ENCODE results near the gene SBNO1.
"Not testable (repeated sequence)": the region's sequence is repeated elsewhere in the genome, so short reads cannot be mapped to it uniquely, and the experiment has no call there.

Gene SBNO1

DNA sequence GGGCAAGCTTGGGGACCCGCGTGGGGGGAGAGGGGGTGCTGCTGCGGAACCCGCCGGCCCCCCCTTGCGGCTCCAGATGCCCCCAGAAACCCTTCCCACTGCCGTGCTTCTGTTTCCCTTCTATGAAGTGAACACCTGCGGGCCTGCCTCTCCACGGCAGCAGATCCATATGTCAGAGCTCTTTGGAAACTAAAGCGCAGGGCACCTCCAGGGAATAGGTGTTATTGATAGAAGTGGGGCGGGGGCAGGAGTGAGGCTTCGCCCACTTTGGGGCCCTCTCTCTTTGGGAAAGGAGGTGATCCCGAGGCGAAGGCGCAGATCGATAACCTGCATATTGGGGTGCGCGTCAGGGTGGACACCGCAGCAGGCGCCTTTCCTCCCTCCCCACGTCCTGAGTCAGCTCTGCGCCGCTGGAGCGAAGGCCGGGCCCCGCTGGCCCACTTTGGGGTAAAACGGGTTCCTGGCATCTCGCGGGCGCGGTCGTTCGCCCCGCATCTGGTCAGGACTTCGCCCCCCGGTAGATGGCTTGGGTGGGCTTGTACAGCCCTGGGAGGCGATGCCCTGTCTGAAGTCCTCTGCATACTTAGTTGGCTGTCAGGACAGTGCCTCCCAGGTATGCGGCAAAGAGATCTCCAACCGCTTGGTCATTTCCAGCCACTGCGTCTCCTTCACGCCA lies 19.8 kb upstream of the SBNO1 start:
- Histone ChIP-seq H3K27me3 (ENCODE audit: insufficient read depth, low read length) (no peaks in the 10 kb centered on the region), H3K36me3 (ENCODE audit: insufficient read depth, low read length) (no peaks in the 10 kb centered on the region), H2AFZ (ENCODE audit: low read depth, low read length) (peak overlapping the region; percentile 20), H3K4me1 (ENCODE audit: insufficient read depth, low read length) (peaks cover 15% of the 10 kb centered on the region), H3K4me3 (ENCODE audit: low read length) (peak overlapping the region; percentile 68), H3K9me3 (ENCODE audit: low read length) (no peaks in the 10 kb centered on the region)

GRCh38 chr12:123382684-123383083 lies 18.0 kb upstream of the SBNO1 start:
- H3K4me1 ChIP-seq (ENCODE audit: insufficient read depth, low read length), result peaks cover 7% of the 10 kb centered on the region
- H3K27me3 ChIP-seq (ENCODE audit: insufficient read depth, low read length), result no peaks in the 10 kb centered on the region
- H3K4me3 ChIP-seq (ENCODE audit: low read length), result no peak overlapping the region
- H2AFZ ChIP-seq (ENCODE audit: low read depth, low read length), result no peak overlapping the region
- H3K9me3 ChIP-seq (ENCODE audit: low read length), result no peaks in the 10 kb centered on the region
- H3K36me3 ChIP-seq (ENCODE audit: insufficient read depth, low read length), result no peaks in the 10 kb centered on the region

GRCh38 chr12:123379391-123379790 lies 14.7 kb upstream of the SBNO1 start:
- H3K4me1 ChIP-seq (ENCODE audit: insufficient read depth, low read length), result peaks cover under 1% of the 10 kb centered on the region
- no peak overlapping the region for H2AFZ ChIP-seq (ENCODE audit: low read depth, low read length)
- H3K27me3 ChIP-seq (ENCODE audit: insufficient read depth, low read length), result no peaks in the 10 kb centered on the region
- H3K36me3 ChIP-seq (ENCODE audit: insufficient read depth, low read length), result no peaks in the 10 kb centered on the region
- H3K4me3 ChIP-seq (ENCODE audit: low read length), result no peak overlapping the region
- H3K9me3 ChIP-seq (ENCODE audit: low read length), result no peaks in the 10 kb centered on the region

- H2AFZ ChIP-seq (ENCODE audit: low read depth, low read length); H3K27me3 ChIP-seq (ENCODE audit: insufficient read depth, low read length); H3K4me1 ChIP-seq (ENCODE audit: insufficient read depth, low read length); H3K4me3 ChIP-seq (ENCODE audit: low read length); H3K9me3 ChIP-seq (ENCODE audit: low read length); H3K36me3 ChIP-seq (ENCODE audit: insufficient read depth, low read length): not testable (repeated sequence)
Measured at GRCh38 chr12:123372415-123372814, 7.8 kb upstream of the SBNO1 start.

DNA sequence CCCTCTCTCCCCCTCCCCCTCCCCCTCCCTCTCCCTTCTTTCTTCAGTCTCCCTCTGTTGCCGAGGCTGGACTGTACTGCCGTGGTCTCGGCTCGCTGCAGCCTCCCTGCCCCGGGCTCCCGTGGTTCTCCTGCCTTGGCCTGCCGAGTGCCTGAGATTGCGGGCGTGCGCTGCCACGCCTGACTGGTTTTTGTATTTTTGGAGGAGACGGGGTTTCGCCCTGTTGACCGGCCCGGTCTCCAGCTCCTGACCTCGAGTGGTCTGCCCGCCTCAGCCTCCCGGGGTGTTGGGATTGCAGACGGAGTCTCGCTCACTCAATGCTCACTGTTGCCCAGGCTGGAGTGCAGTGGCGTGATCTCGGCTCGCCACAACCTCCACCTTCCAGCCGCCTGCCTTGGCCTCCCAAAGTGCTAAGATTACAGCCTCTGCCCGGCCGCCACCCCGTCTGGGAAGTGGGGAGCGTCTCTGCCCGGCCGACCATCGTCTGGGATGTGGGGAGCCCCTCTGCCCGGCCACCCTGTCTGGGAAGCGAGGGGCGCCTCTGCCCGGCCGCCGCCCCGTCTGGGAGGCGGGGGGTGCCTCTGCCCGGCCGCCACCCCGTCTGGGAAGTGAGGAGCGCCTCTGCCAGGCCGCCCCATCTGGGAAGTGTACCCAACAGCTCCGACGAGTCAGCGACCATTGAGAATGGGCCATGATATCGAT lies 7.2 kb upstream of the SBNO1 start:
- not testable (repeated sequence) for H3K27me3 ChIP-seq (ENCODE audit: insufficient read depth, low read length); H3K9me3 ChIP-seq (ENCODE audit: low read length); H2AFZ ChIP-seq (ENCODE audit: low read depth, low read length); H3K4me1 ChIP-seq (ENCODE audit: insufficient read depth, low read length); H3K4me3 ChIP-seq (ENCODE audit: low read length); H3K36me3 ChIP-seq (ENCODE audit: insufficient read depth, low read length)

GRCh38 chr12:123369229-123369628 lies 4.6 kb upstream of the SBNO1 start:
- no peaks in the 10 kb centered on the region for H3K4me1 ChIP-seq (ENCODE audit: insufficient read depth, low read length)
- no peak overlapping the region for H3K4me3 ChIP-seq (ENCODE audit: low read length)
- no peaks in the 10 kb centered on the region for H3K36me3 ChIP-seq (ENCODE audit: insufficient read depth, low read length)
- H3K27me3 ChIP-seq (ENCODE audit: insufficient read depth, low read length), result no peaks in the 10 kb centered on the region
- H3K9me3 ChIP-seq (ENCODE audit: low read length), result no peaks in the 10 kb centered on the region
- no peak overlapping the region for H2AFZ ChIP-seq (ENCODE audit: low read depth, low read length)

DNA sequence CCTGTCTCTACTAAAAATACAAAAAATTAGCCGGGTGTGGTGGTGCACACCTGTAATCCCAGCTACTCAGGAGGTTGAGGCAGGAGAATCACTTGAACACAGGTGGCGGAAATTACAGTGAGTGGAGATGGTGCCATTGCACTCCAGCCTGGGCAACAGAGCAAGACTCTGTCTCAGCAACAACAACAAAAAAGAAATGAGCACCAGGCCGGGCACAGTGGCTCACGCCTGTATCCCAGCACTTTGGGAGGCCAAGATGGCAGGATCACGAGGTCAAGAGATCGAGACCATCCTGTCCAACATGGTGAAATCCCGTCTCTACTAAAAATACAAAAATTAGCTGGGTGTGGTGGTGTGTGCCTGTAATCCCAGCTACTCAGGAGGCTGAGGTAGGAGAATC lies 3.8 kb upstream of the SBNO1 start:
- not testable (repeated sequence) for H3K9me3 ChIP-seq (ENCODE audit: low read length); H3K27me3 ChIP-seq (ENCODE audit: insufficient read depth, low read length); H2AFZ ChIP-seq (ENCODE audit: low read depth, low read length); H3K4me1 ChIP-seq (ENCODE audit: insufficient read depth, low read length); H3K4me3 ChIP-seq (ENCODE audit: low read length); H3K36me3 ChIP-seq (ENCODE audit: insufficient read depth, low read length)

- no peak overlapping the region for H2AFZ ChIP-seq (ENCODE audit: low read depth, low read length)
- H3K27me3 ChIP-seq (ENCODE audit: insufficient read depth, low read length), result no peaks in the 10 kb centered on the region
- H3K36me3 ChIP-seq (ENCODE audit: insufficient read depth, low read length), result no peaks in the 10 kb centered on the region
- no peaks in the 10 kb centered on the region for H3K9me3 ChIP-seq (ENCODE audit: low read length)
- H3K4me1 ChIP-seq (ENCODE audit: insufficient read depth, low read length), result peaks cover 10% of the 10 kb centered on the region
- no peak overlapping the region for H3K4me3 ChIP-seq (ENCODE audit: low read length)
Measured at GRCh38 chr12:123367511-123367910, 2.9 kb upstream of the SBNO1 start.

- Histone ChIP-seq H2AFZ (ENCODE audit: low read depth, low read length) (peak overlapping the region; percentile 75), H3K4me3 (ENCODE audit: low read length) (peak overlapping the region; percentile 94), H3K4me1 (ENCODE audit: insufficient read depth, low read length) (peaks cover 10% of the 10 kb centered on the region), H3K36me3 (ENCODE audit: insufficient read depth, low read length) (no peaks in the 10 kb centered on the region), H3K27me3 (ENCODE audit: insufficient read depth, low read length) (no peaks in the 10 kb centered on the region), H3K9me3 (ENCODE audit: low read length) (no peaks in the 10 kb centered on the region)
Measured at GRCh38 chr12:123365025-123365917, 624 bp upstream of the SBNO1 start.

DNA sequence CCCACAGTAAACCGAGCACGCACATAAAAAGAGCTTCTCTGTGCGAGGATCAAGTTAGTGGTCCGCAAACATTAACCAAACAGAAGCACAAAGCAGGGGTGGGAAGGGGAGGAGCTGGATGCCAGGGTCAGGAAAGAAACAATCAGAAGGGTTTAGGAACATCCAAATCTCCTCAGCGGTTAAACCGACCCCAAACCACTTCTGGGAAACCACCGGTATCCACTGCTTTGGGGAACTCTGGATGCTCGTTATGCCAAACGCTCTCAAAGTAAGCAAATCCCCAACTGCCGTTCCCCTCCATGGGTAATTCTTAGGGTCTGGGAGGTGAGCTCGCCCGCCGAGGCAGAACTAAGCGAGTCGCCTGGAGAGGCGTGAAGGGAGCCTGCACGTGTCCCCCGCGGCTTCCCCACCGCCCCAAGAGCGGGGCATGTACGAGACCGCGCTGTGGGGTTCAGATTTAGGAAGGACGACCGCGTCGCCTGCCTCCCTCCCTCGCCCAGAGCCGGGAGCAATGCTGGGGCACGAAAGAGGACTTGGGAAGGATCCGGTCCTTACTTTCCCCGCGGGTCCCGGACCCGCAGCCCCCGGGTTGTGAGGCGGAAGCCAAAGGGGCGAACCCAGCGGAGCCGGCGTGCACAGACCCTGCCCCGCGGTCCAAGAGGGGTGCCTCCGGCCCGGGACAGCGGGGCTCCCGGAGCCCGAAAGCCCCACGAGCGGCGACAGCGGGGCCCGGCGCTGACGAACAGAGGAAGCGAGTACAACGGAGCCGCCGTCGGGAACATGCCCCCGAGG lies 711 bp downstream of the SBNO1 start:
- Histone ChIP-seq H3K4me1 (ENCODE audit: insufficient read depth, low read length) (peaks cover 10% of the 10 kb centered on the region), H3K4me3 (ENCODE audit: low read length) (peak overlapping the region; percentile 94), H3K36me3 (ENCODE audit: insufficient read depth, low read length) (peaks cover 3% of the 10 kb centered on the region), H2AFZ (ENCODE audit: low read depth, low read length) (no peak overlapping the region), H3K27me3 (ENCODE audit: insufficient read depth, low read length) (no peaks in the 10 kb centered on the region), H3K9me3 (ENCODE audit: low read length) (no peaks in the 10 kb centered on the region)

- no peak overlapping the region for H2AFZ ChIP-seq (ENCODE audit: low read depth, low read length)
- H3K36me3 ChIP-seq (ENCODE audit: insufficient read depth, low read length), result peaks cover 3% of the 10 kb centered on the region
- H3K9me3 ChIP-seq (ENCODE audit: low read length), result no peaks in the 10 kb centered on the region
- peaks cover 10% of the 10 kb centered on the region for H3K4me1 ChIP-seq (ENCODE audit: insufficient read depth, low read length)
- H3K27me3 ChIP-seq (ENCODE audit: insufficient read depth, low read length), result no peaks in the 10 kb centered on the region
- H3K4me3 ChIP-seq (ENCODE audit: low read length), result peak overlapping the region; percentile 94
Measured at GRCh38 chr12:123363390-123363739, 1.3 kb downstream of the SBNO1 start.

GRCh38 chr12:123358035-123358434 lies 6.6 kb downstream of the SBNO1 start:
- Histone ChIP-seq H3K9me3 (ENCODE audit: low read length) (peaks cover 1% of the 10 kb centered on the region), H2AFZ (ENCODE audit: low read depth, low read length) (no peak overlapping the region), H3K36me3 (ENCODE audit: insufficient read depth, low read length) (peaks cover 17% of the 10 kb centered on the region), H3K27me3 (ENCODE audit: insufficient read depth, low read length) (no peaks in the 10 kb centered on the region), H3K4me3 (ENCODE audit: low read length) (no peak overlapping the region), H3K4me1 (ENCODE audit: insufficient read depth, low read length) (peaks cover 4% of the 10 kb centered on the region)
